ENCODE data around the gene PREX1.

Gene PREX1

DNA sequence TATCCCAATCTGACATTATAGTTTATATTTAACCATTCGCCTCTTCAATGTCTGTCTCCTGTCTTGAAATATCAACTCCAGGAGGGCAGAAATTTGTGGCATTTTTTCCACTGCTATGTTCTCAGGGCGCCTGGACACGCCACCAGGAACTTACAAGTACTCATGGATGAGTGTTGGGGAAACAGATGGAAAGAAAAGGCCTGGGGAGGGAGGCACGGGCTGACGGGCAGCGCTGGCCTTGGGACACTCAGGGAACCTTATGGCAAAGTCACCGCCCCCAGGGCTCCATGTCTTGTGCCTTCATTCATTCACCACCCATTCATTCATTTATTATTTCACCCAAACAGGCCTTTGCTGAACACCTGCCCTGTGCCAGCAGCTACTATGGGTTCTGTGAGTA lies 222.9 kb downstream of the PREX1 start:
- TF ChIP-seq CTCF (IDR thresholded peaks at IDR 0.05; ENCODE audit: borderline replicate concordance, insufficient read depth, low read depth, low read length), result no peak
- H3K4me3 ChIP-seq (ENCODE audit: low read depth, low read length), result no peak overlapping the region

- TF ChIP-seq CTCF (IDR thresholded peaks at IDR 0.05; ENCODE audit: borderline replicate concordance, insufficient read depth, low read depth, low read length), result no peak
- no peak overlapping the region for H3K4me3 ChIP-seq (ENCODE audit: low read depth, low read length)
Observed at GRCh38 chr20:48604426-48604825, 223.4 kb downstream of the PREX1 start.

GRCh38 chr20:48603819-48604405 lies 223.9 kb downstream of the PREX1 start:
- H3K4me3 ChIP-seq (ENCODE audit: low read depth, low read length), result no peak overlapping the region
- no peak for TF ChIP-seq CTCF (IDR thresholded peaks at IDR 0.05; ENCODE audit: borderline replicate concordance, insufficient read depth, low read depth, low read length)

- TF ChIP-seq CTCF (IDR thresholded peaks at IDR 0.05; ENCODE audit: borderline replicate concordance, insufficient read depth, low read depth, low read length), result no peak
- H3K4me3 ChIP-seq (ENCODE audit: low read depth, low read length), result no peak overlapping the region
Observed at GRCh38 chr20:48603116-48603818, 224.5 kb downstream of the PREX1 start.

DNA sequence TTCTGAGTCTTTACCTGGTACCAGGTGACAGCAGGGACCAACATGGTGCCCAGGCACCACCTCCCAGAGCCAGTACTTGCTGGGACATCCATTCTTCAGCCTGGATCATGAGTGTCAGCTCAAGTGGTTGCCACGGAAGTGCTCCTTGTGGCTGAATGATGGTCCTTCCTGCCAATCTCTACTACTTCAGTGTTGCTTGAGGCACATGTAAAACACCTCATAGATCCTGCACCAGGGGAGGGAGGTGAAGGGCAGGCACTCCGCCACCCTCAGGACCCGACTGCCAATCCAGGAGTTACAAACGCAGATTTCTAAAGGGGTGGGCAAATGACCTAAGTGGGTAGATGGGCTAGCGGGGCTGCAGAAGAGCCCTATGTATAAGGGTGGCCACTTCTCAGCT lies 226.0 kb downstream of the PREX1 start:
- no peak overlapping the region for H3K4me3 ChIP-seq (ENCODE audit: low read depth, low read length)
- TF ChIP-seq CTCF (IDR thresholded peaks at IDR 0.05; ENCODE audit: borderline replicate concordance, insufficient read depth, low read depth, low read length), result no peak

DNA sequence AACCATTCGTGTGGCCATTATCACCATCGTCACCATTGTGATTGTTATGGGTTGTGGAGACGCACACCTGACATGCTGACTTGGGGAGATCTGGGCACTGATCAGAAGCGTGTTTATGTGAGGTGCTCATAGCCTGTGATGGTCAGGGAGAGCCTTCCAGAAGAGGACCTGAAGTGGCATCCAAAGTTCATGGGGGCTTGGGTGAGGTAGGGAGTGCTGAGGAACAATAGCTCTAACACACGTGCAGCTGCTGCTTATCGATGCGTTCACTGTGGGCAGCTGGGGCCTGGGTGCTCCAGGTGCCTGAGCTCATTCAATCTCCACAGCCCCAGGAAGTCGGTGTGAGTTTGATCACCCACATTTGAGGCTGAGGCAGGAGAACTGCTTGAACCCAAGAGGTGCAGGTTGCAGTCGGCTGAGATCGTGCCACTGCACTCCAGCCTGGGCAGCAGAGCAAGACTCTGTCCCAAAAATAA lies 227.3 kb downstream of the PREX1 start:
- TF ChIP-seq CTCF (IDR thresholded peaks at IDR 0.05; ENCODE audit: borderline replicate concordance, insufficient read depth, low read depth, low read length), result no peak

More for the DNA sequence above, 227.3 kb downstream of the PREX1 start:
- H3K4me3 ChIP-seq (ENCODE audit: low read depth, low read length), result no peak overlapping the region
